Neural cell (in vitro differentiated cells): ENCODE data around the gene ISL1.

ENCODE experiments used
- CTCF ChIP-seq: fragments of 450-650 bp; IDR thresholded peaks from 2 replicates; pipeline ENCODE4 v1.5.1; 2014; ENCODE audit warnings: antibody characterized with exemption, mild to moderate bottlenecking, moderate library complexity; ENCODE audit not compliant: poor library complexity, severe bottlenecking
- EP300 ChIP-seq: fragments of 450-650 bp; conservative IDR thresholded peaks from 2 replicates; pipeline ENCODE4 v1.6.1; 2014; ENCODE audit warnings: antibody characterized with exemption, mild to moderate bottlenecking, moderate library complexity; ENCODE audit not compliant: poor library complexity, severe bottlenecking
- EZH2 ChIP-seq: fragments of 200-600, 300-800 bp; shearing (Covaris generic), sonication (generic); IDR thresholded peaks from 2 replicates; pipeline ENCODE4 v1.6.1; 2014; ENCODE audit warnings: antibody characterized with exemption, low read length, borderline replicate concordance, mild to moderate bottlenecking; ENCODE audit not compliant: insufficient read depth, poor library complexity, severe bottlenecking
- POLR2AphosphoS5 ChIP-seq: IDR thresholded peaks from 2 replicates; pipeline ENCODE4 v1.6.1; 2012
- SMC3 ChIP-seq: fragments of 450-650 bp; conservative IDR thresholded peaks from 2 replicates; pipeline ENCODE4 v1.6.1; 2014; ENCODE audit warnings: antibody characterized with exemption, mild to moderate bottlenecking, moderate library complexity; ENCODE audit not compliant: poor library complexity

GRCh38 chr5:51383131-51384121 is at the start of gene ISL1:
- TF ChIP-seq EZH2: no peak
- TF ChIP-seq CTCF: peak; percentile 21
- TF ChIP-seq SMC3: peak; percentile 38
- TF ChIP-seq POLR2AphosphoS5: peak; percentile 94
- TF ChIP-seq EP300: peak; percentile 46
